Smooth muscle cell (in vitro differentiated cells): ENCODE results near the gene TRAP1. TPM values are rescaled to one million over a fixed set of nuclear protein-coding genes. Genes with fewer than 3 reads are reported as not detected.

Source experiments
- DNase-seq: peaks from one replicate; lab custom pipeline; 2025; ENCODE audit not compliant: unreplicated experiment; lab: John Stamatoyannopoulos, UW
- H2AFZ ChIP-seq: fragments of 200-600 bp; sonication (generic); 2 replicates; pipeline ENCODE4 v1.6.0; 2016; ENCODE audit warnings: antibody characterized with exemption, low read depth, mild to moderate bottlenecking
- H3F3A ChIP-seq: fragments of 200-600 bp; sonication (generic); 2 replicates; pipeline ENCODE4 v1.6.0; 2017; ENCODE audit warnings: antibody characterized with exemption, low read depth
- H3K27ac ChIP-seq: fragments of 200-600 bp; sonication (generic); 2 replicates; pipeline ENCODE4 v1.5.1; 2016; ENCODE audit warnings: low read depth, mild to moderate bottlenecking
- H3K27me3 ChIP-seq: fragments of 200-600 bp; sonication (generic); 2 replicates; pipeline ENCODE4 v1.6.1; 2016; ENCODE audit warnings: low read depth, mild to moderate bottlenecking
- H3K36me3 ChIP-seq: fragments of 200-600 bp; sonication (generic); 2 replicates; pipeline ENCODE4 v1.5.1; 2016; ENCODE audit warnings: low read depth
- H3K4me1 ChIP-seq: fragments of 200-600 bp; sonication (generic); 2 replicates; pipeline ENCODE4 v1.5.1; 2016; ENCODE audit warnings: low read depth
- H3K4me2 ChIP-seq: fragments of 200-600 bp; sonication (generic); 2 replicates; pipeline ENCODE4 v1.6.0; 2016; ENCODE audit warnings: mild to moderate bottlenecking
- H3K4me3 ChIP-seq: fragments of 200-600 bp; sonication (generic); 2 replicates; pipeline ENCODE4 v1.5.1; 2016; ENCODE audit warnings: mild to moderate bottlenecking
- H3K79me2 ChIP-seq: fragments of 200-600 bp; sonication (generic); 2 replicates; pipeline ENCODE4 v1.6.0; 2016; ENCODE audit warnings: low read depth, mild to moderate bottlenecking
- H3K9ac ChIP-seq: fragments of 200-600 bp; sonication (generic); 2 replicates; pipeline ENCODE4 v1.6.0; 2016; ENCODE audit warnings: low read depth
- H3K9me3 ChIP-seq: fragments of 200-600 bp; sonication (generic); replicated peaks from 2 replicates; pipeline ENCODE4 v1.5.1; 2016; ENCODE audit warnings: low read depth
- H4K20me1 ChIP-seq: fragments of 200-600 bp; sonication (generic); 2 replicates; pipeline ENCODE4 v1.6.0; 2016; ENCODE audit warnings: low read depth
- WGBS: methylation state at CpG from one replicate; pipeline ENCODE4 v1.1.7; 2016; ENCODE audit warnings: low lambda C conversion rate; 5-methylcytosine and 5-hydroxymethylcytosine counted together
- polyA plus RNA-seq: library from polyadenylated mRNA; unstranded; fragments of >200 nt; fragmentation: Nextera tagmentation; extraction: Ambion mirVana; gene quantifications from 2 replicates; pipeline ENCODE4 v1.2.1, GENCODE V29; 2016
- total RNA-seq: library from RNA; depleted of rRNA; stranded (reverse); fragments of >200 nt; gene quantifications from 2 replicates; pipeline ENCODE4 v1.2.3, GENCODE V29; 2014
- TF ChIP-seq, protein P1 (sequence below): fragments of 200-600 bp; sonication (generic); IDR thresholded peaks from 2 replicates; pipeline ENCODE4 v1.5.1; 2017; ENCODE audit warnings: borderline replicate concordance, mild to moderate bottlenecking, antibody characterized with exemption; ENCODE audit not compliant: insufficient read depth, poor library complexity, severe bottlenecking

TRAP1 gene
- total and polyA plus RNA-seq, 2 experiments from 2014 or later, result 37.7 to 46.6 TPM

DNA sequence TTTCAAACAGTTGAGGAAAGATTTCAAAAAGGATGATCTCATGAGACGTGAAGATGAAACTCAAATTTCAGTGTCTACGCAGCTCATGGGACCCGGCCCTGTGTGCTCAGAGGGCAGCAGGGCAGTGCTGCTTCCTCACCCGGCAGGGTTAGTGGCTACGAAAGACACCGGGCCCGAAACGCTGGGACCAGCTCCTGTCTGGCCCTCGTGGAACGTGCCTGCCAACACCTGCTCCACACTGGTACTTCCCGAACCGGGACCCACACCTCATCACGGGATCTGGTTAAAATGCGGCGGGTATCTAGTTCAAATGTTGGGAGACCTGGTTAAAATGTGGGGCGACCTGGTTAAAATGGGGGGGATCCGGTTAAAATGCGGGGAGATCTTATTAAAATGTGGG is 44.1 kb downstream of the TRAP1 start:
- H3K4me3 ChIP-seq, result no peak overlapping the region
- TF ChIP-seq, protein P1, sequence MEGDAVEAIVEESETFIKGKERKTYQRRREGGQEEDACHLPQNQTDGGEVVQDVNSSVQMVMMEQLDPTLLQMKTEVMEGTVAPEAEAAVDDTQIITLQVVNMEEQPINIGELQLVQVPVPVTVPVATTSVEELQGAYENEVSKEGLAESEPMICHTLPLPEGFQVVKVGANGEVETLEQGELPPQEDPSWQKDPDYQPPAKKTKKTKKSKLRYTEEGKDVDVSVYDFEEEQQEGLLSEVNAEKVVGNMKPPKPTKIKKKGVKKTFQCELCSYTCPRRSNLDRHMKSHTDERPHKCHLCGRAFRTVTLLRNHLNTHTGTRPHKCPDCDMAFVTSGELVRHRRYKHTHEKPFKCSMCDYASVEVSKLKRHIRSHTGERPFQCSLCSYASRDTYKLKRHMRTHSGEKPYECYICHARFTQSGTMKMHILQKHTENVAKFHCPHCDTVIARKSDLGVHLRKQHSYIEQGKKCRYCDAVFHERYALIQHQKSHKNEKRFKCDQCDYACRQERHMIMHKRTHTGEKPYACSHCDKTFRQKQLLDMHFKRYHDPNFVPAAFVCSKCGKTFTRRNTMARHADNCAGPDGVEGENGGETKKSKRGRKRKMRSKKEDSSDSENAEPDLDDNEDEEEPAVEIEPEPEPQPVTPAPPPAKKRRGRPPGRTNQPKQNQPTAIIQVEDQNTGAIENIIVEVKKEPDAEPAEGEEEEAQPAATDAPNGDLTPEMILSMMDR, result no peak
- no peaks in the 10 kb centered on the region for H3F3A ChIP-seq
- no peak overlapping the region for H2AFZ ChIP-seq
- no peak overlapping the region for H3K9ac ChIP-seq
- H3K79me2 ChIP-seq, result no peaks in the 10 kb centered on the region
- H3K27ac ChIP-seq, result no peak overlapping the region
- no peaks in the 10 kb centered on the region for H3K9me3 ChIP-seq
- no peak for DNase-seq
- no peaks in the 10 kb centered on the region for H4K20me1 ChIP-seq
- no peaks in the 10 kb centered on the region for H3K4me1 ChIP-seq
- H3K36me3 ChIP-seq, result no peaks in the 10 kb centered on the region
- no peak overlapping the region for H3K4me2 ChIP-seq
- no peaks in the 10 kb centered on the region for H3K27me3 ChIP-seq
- 95% methylated on average over 18 of the region's 18 CpGs for WGBS

DNA sequence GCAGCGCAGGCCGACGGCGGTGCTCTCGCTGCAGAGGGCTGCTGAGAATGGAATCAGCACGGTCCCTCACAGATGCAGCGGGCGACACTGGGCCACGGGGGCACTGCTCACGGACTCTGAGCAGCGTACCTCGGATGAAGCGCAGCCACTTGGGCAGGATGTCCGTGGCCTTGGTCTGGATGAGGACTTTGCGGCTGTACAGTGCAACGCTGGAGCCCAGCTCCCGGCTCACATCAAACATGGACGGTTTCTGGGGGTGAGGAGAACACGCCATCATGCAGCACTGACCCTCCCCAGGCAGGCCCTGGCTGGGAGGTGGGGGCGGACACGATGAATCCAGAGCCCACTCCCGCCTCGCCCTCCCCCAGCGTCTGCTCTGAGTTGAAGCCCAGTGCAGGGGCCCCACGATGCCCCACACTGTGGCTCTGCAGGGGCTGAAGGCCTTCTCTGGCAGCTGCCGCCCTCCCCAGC is 44.7 kb downstream of the TRAP1 start:
- no peak for DNase-seq
- H3K4me1 ChIP-seq, result no peaks in the 10 kb centered on the region
- no peaks in the 10 kb centered on the region for H3K36me3 ChIP-seq
- H2AFZ ChIP-seq, result no peak overlapping the region
- no peak overlapping the region for H3K27ac ChIP-seq
- no peaks in the 10 kb centered on the region for H3F3A ChIP-seq
- WGBS, result 96% methylated on average over 26 of the region's 26 CpGs
- no peaks in the 10 kb centered on the region for H3K27me3 ChIP-seq
- H3K9me3 ChIP-seq, result no peaks in the 10 kb centered on the region
- no peaks in the 10 kb centered on the region for H4K20me1 ChIP-seq
- H3K9ac ChIP-seq, result no peak overlapping the region
- no peaks in the 10 kb centered on the region for H3K79me2 ChIP-seq
- TF ChIP-seq, protein P1, result no peak
- H3K4me3 ChIP-seq, result no peak overlapping the region
- H3K4me2 ChIP-seq, result no peak overlapping the region

DNA sequence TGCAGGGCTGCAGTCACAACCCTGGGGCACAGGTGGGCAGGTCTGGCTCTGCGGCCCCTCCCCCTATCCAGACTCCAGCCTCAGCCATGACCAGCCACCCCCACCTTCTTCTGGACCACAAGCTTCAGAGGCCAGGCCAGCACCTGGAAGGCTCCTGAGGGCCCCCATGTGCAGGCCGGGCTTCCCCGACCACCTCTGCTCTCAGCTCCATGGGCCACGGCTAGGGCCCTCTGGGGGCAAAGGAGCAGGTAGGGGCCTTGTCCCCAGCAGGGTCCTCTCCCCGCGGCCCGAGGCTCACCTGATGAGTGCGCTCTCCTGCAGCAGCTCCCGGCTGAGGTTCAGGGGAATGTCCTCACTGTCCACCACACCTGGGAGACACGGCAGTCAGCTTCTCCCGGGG is 45.9 kb downstream of the TRAP1 start:
- H3K9me3 ChIP-seq, result no peaks in the 10 kb centered on the region
- H3K27me3 ChIP-seq, result no peaks in the 10 kb centered on the region
- H4K20me1 ChIP-seq, result no peaks in the 10 kb centered on the region
- no peaks in the 10 kb centered on the region for H3K79me2 ChIP-seq
- no peak for DNase-seq
- no peaks in the 10 kb centered on the region for H3K4me1 ChIP-seq
- no peak overlapping the region for H3K27ac ChIP-seq
- no peak overlapping the region for H2AFZ ChIP-seq
- no peaks in the 10 kb centered on the region for H3K36me3 ChIP-seq
- TF ChIP-seq, protein P1, result no peak
- no peak overlapping the region for H3K9ac ChIP-seq
- no peaks in the 10 kb centered on the region for H3F3A ChIP-seq
- WGBS, result 98% methylated on average over 10 of the region's 11 CpGs
- H3K4me2 ChIP-seq, result no peak overlapping the region
- no peak overlapping the region for H3K4me3 ChIP-seq

DNA sequence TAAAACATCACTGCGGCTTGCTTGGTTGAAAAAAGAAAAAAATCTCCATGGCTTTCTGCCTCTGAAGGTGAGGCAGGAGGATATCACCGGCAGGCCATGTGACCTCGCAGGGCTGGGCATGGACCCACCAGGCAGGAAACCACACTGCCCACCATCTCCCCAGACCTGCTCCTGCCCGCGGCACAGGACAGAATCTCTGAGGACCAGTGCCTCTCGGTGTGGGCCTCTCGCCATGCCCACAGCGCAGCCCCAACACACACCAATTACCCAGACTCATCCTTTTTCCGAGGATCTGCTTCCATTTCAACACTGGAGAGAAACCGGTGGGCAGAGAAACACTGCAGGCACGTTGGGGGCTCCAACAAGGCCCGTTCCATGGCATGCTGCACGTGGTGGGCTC is 46.6 kb downstream of the TRAP1 start:
- H3F3A ChIP-seq, result no peaks in the 10 kb centered on the region
- H3K36me3 ChIP-seq, result no peaks in the 10 kb centered on the region
- no peaks in the 10 kb centered on the region for H3K79me2 ChIP-seq
- no peaks in the 10 kb centered on the region for H3K9me3 ChIP-seq
- 99% methylated on average over 13 of the region's 13 CpGs for WGBS
- H3K27me3 ChIP-seq, result no peaks in the 10 kb centered on the region
- H2AFZ ChIP-seq, result no peak overlapping the region
- H3K9ac ChIP-seq, result no peak overlapping the region
- TF ChIP-seq, protein P1, result no peak
- H3K4me3 ChIP-seq, result no peak overlapping the region
- no peak overlapping the region for H3K27ac ChIP-seq
- no peaks in the 10 kb centered on the region for H4K20me1 ChIP-seq
- no peaks in the 10 kb centered on the region for H3K4me1 ChIP-seq
- no peak overlapping the region for H3K4me2 ChIP-seq
- DNase-seq, result no peak
